ENCODE results near the gene CEP63. TPM values are rescaled to one million over a fixed set of nuclear protein-coding genes. Genes with fewer than 3 reads are reported as not detected.

CEP63 gene
- total and polyA plus RNA-seq, 2 experiments from 2014 or later = 15.1 to 53.9 TPM

DNA sequence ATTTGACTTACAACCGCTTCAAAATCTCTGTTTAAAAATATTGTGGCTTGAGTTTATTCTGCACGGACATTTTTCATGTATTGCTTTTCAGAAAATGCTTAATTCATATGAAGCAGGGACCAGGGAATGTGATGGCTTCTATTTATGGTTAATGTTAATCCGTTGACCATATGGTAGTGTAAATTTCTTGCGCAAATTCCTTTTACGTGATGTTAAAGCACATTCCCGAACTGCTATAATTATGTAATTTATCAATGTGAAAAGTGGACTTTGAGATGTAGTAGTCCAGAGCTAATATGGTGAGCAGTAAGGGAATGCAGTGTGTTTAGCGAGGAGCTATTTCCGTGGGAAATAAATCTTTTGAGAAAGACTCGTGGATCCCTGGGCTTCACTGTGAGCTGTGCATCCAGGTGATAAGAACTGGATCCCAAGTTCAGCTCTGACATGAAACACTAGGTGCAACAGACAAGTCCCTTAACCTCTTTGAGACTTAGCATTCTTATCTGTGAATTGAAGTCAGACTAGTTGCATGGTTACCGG, 27.4 kb upstream of the CEP63 start (continued):
- no peak for TF ChIP-seq ZNF462 (CRISPR knock-in tag; IDR thresholded peaks at IDR 0.05)
- TF ChIP-seq ZNF331 (CRISPR knock-in tag; IDR thresholded peaks at IDR 0.05; ENCODE audit: low read depth) = no peak
- no peak for TF ChIP-seq ZNF114 (CRISPR knock-in tag; IDR thresholded peaks at IDR 0.05)
- no peak for TF ChIP-seq EZH2 (IDR thresholded peaks at IDR 0.05; ENCODE audit: low read depth, unreplicated experiment)

- H3K4me2 ChIP-seq = no peak overlapping the region
- Mint-ChIP-seq H3K9me3 (no peaks in the 10 kb centered on the region), H3K4me3 (no peak overlapping the region), H3K27ac (no peak overlapping the region), H3K4me1 (peaks cover 27% of the 10 kb centered on the region), H3K27me3 (ENCODE audit: insufficient read depth, low read depth, poor library complexity) (peaks cover 13% of the 10 kb centered on the region), H3K36me3 (ENCODE audit: low read depth) (no peaks in the 10 kb centered on the region)
- H3K27me3 ChIP-seq (ENCODE audit: insufficient read depth) = no peaks in the 10 kb centered on the region
- ATAC-seq (no peak), DNase-seq (ENCODE audit: low spot score) (no peak)
- H3K27ac ChIP-seq (ENCODE audit: low read depth) = no peak overlapping the region
- no peaks in the 10 kb centered on the region for H3K79me2 ChIP-seq (replicated peaks; ENCODE audit: insufficient read depth)
- H4K20me1 ChIP-seq (replicated peaks; ENCODE audit: insufficient read depth) = no peaks in the 10 kb centered on the region
- H3K4me3 ChIP-seq = no peak overlapping the region
- H3K9me2 ChIP-seq (ENCODE audit: insufficient read depth) = no peaks in the 10 kb centered on the region
- H3K4me1 ChIP-seq (ENCODE audit: insufficient read depth) = peaks cover 22% of the 10 kb centered on the region
- no peak overlapping the region for H2AFZ ChIP-seq
- no peaks in the 10 kb centered on the region for H3K36me3 ChIP-seq (ENCODE audit: insufficient read depth)
- H3F3A ChIP-seq (replicated peaks; ENCODE audit: low read depth) = peaks cover 5% of the 10 kb centered on the region; the same call in 1 of the 2 replicates
- TF ChIP-seq, protein P1, sequence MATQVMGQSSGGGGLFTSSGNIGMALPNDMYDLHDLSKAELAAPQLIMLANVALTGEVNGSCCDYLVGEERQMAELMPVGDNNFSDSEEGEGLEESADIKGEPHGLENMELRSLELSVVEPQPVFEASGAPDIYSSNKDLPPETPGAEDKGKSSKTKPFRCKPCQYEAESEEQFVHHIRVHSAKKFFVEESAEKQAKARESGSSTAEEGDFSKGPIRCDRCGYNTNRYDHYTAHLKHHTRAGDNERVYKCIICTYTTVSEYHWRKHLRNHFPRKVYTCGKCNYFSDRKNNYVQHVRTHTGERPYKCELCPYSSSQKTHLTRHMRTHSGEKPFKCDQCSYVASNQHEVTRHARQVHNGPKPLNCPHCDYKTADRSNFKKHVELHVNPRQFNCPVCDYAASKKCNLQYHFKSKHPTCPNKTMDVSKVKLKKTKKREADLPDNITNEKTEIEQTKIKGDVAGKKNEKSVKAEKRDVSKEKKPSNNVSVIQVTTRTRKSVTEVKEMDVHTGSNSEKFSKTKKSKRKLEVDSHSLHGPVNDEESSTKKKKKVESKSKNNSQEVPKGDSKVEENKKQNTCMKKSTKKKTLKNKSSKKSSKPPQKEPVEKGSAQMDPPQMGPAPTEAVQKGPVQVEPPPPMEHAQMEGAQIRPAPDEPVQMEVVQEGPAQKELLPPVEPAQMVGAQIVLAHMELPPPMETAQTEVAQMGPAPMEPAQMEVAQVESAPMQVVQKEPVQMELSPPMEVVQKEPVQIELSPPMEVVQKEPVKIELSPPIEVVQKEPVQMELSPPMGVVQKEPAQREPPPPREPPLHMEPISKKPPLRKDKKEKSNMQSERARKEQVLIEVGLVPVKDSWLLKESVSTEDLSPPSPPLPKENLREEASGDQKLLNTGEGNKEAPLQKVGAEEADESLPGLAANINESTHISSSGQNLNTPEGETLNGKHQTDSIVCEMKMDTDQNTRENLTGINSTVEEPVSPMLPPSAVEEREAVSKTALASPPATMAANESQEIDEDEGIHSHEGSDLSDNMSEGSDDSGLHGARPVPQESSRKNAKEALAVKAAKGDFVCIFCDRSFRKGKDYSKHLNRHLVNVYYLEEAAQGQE (IDR thresholded peaks at IDR 0.05; ENCODE audit: unreplicated experiment) = no peak
- TF ChIP-seq, protein P2, sequence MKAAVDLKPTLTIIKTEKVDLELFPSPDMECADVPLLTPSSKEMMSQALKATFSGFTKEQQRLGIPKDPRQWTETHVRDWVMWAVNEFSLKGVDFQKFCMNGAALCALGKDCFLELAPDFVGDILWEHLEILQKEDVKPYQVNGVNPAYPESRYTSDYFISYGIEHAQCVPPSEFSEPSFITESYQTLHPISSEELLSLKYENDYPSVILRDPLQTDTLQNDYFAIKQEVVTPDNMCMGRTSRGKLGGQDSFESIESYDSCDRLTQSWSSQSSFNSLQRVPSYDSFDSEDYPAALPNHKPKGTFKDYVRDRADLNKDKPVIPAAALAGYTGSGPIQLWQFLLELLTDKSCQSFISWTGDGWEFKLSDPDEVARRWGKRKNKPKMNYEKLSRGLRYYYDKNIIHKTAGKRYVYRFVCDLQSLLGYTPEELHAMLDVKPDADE (IDR thresholded peaks at IDR 0.05) = no peak
- TF ChIP-seq EZH2phosphoT487 (IDR thresholded peaks at IDR 0.05; ENCODE audit: unreplicated experiment) = no peak
Observed at GRCh38 chr3:134459562-134459961, 26.3 kb upstream of the CEP63 start.
